PC-3 (cell line): ENCODE data around the gene HPSE.

ENCODE experiments used
- CTCF ChIP-seq: fragments of 300-600 bp; sonication (generic); conservative IDR thresholded peaks from 2 replicates; pipeline ENCODE4 v1.5.1; 2017; ENCODE audit warnings: antibody characterized with exemption, low read depth, mild to moderate bottlenecking, low read length
- EZH2 ChIP-seq: fragments of 300-600 bp; sonication (generic); IDR thresholded peaks from one replicate; pipeline ENCODE4 v1.6.1; 2017; ENCODE audit warnings: antibody characterized with exemption, mild to moderate bottlenecking, low read length; ENCODE audit not compliant: unreplicated experiment

- TF ChIP-seq CTCF = no peak
- TF ChIP-seq EZH2 = no peak
Observed at GRCh38 chr4:83335701-83336100, 1.1 kb upstream of the HPSE start.
